Activated naive CD8-positive, alpha-beta T cell treated with anti-CD3 and anti-CD28 coated beads for 36 hours (primary cell): ENCODE data around the gene MSLN. TPM values are rescaled to one million over a fixed set of nuclear protein-coding genes. Genes with fewer than 3 reads are reported as not detected.
"Not testable (repeated sequence)": the region's sequence is repeated elsewhere in the genome, so short reads cannot be mapped to it uniquely, and the experiment has no call there.

Experiments used
- DNase-seq: peaks from one replicate; pipeline ENCODE4 v3.0.0; 2021
- H3K27ac Mint-ChIP-seq: one replicate; pipeline ENCODE4 v1.8.0; 2022; ENCODE audit warnings: mild to moderate bottlenecking, moderate library complexity, mixed read lengths
- H3K27me3 Mint-ChIP-seq: one replicate; pipeline ENCODE4 v1.8.0; 2022; ENCODE audit warnings: mild to moderate bottlenecking, mixed read lengths
- H3K36me3 Mint-ChIP-seq: one replicate; pipeline ENCODE4 v1.8.0; 2021; ENCODE audit warnings: mild to moderate bottlenecking, mixed read lengths
- H3K4me1 Mint-ChIP-seq: one replicate; pipeline ENCODE4 v1.8.0; 2021; ENCODE audit warnings: mixed read lengths
- H3K4me3 Mint-ChIP-seq: one replicate; pipeline ENCODE4 v1.8.0; 2022; ENCODE audit warnings: mild to moderate bottlenecking, moderate library complexity, mixed read lengths
- H3K9me3 Mint-ChIP-seq: one replicate; pipeline ENCODE4 v1.8.0; 2022; ENCODE audit warnings: mixed read lengths
- total RNA-seq, 2 experiments: library from RNA; stranded (reverse); gene quantifications; one replicate each; pipeline ENCODE4 v1.2.3, GENCODE V29; 2021

Gene MSLN
- total RNA-seq, 2 experiments from 2014 or later, result not detected

DNA sequence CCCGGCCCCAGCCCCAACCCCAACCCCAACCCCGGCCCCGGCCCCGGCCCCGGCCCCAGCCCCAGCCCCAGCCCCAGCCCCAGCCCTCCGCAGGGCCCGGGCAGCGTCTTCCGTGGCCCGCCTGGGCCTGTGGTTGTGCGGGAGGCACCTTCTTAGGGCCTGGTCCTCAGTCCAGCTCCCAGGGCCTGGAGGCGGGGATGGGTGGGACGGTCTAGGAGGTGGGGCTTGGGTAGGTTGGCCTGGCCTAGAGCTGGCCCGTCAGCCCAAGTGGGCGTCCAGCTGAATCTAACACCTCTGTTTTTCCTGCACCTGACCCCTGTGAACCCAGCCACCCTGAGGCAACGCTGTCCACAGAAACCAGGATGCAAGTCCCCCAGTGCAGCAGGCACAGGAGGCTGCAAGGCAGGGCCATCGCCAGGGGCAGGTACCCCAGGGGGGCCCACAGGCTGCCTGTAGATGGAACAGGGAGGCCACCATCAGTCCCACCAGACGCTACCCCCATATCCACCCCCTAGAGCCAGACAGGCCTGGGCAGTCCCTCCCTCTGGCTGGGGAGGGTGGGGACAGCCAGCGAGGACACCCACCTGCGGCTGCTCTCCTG is 8.8 kb downstream of the MSLN start:
- DNase-seq, result no peak
- Mint-ChIP-seq H3K36me3 (no peaks in the 10 kb centered on the region), H3K9me3 (no peaks in the 10 kb centered on the region), H3K4me1 (no peaks in the 10 kb centered on the region), H3K27ac (no peak overlapping the region), H3K27me3 (no peaks in the 10 kb centered on the region), H3K4me3 (no peak overlapping the region)

- H3K27ac Mint-ChIP-seq, result no peak overlapping the region
- DNase-seq, result no peak
- no peaks in the 10 kb centered on the region for H3K27me3 Mint-ChIP-seq
- H3K36me3 Mint-ChIP-seq, result no peaks in the 10 kb centered on the region
- no peaks in the 10 kb centered on the region for H3K9me3 Mint-ChIP-seq
- H3K4me1 Mint-ChIP-seq, result no peaks in the 10 kb centered on the region
- H3K4me3 Mint-ChIP-seq, result no peak overlapping the region
These were observed 9.4 kb downstream of the MSLN start for GRCh38 chr16:769934-770333.

GRCh38 chr16:770411-770810 is 9.9 kb downstream of the MSLN start:
- H3K36me3 Mint-ChIP-seq, result no peaks in the 10 kb centered on the region
- no peak overlapping the region for H3K27ac Mint-ChIP-seq
- H3K4me1 Mint-ChIP-seq, result no peaks in the 10 kb centered on the region
- H3K9me3 Mint-ChIP-seq, result no peaks in the 10 kb centered on the region
- no peak overlapping the region for H3K4me3 Mint-ChIP-seq
- no peaks in the 10 kb centered on the region for H3K27me3 Mint-ChIP-seq
- no peak for DNase-seq

DNA sequence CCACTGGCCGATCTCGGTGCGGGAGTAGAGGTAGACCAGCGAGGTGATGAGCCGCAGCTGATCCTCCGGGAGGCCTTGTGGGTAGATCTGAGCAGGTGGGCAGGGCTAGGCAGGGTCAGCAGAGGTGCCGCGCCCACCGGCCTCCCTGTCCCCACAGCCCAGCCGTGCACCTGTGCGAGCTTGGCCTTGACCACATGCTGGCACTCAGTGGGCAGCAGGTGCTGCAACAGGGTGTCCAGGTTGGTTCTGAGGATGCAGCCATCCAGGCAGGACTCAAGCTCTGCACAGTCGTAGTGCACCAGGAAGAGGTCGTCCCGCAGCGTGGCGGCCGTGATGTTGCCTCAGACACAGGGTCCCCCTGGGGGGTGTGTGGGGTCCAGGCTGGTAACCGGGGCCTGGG is 12.4 kb downstream of the MSLN start:
- Mint-ChIP-seq H3K27ac (no peak overlapping the region), H3K4me3 (no peak overlapping the region), H3K9me3 (no peaks in the 10 kb centered on the region), H3K4me1 (no peaks in the 10 kb centered on the region), H3K36me3 (no peaks in the 10 kb centered on the region), H3K27me3 (peaks cover 12% of the 10 kb centered on the region)
- no peak for DNase-seq

DNA sequence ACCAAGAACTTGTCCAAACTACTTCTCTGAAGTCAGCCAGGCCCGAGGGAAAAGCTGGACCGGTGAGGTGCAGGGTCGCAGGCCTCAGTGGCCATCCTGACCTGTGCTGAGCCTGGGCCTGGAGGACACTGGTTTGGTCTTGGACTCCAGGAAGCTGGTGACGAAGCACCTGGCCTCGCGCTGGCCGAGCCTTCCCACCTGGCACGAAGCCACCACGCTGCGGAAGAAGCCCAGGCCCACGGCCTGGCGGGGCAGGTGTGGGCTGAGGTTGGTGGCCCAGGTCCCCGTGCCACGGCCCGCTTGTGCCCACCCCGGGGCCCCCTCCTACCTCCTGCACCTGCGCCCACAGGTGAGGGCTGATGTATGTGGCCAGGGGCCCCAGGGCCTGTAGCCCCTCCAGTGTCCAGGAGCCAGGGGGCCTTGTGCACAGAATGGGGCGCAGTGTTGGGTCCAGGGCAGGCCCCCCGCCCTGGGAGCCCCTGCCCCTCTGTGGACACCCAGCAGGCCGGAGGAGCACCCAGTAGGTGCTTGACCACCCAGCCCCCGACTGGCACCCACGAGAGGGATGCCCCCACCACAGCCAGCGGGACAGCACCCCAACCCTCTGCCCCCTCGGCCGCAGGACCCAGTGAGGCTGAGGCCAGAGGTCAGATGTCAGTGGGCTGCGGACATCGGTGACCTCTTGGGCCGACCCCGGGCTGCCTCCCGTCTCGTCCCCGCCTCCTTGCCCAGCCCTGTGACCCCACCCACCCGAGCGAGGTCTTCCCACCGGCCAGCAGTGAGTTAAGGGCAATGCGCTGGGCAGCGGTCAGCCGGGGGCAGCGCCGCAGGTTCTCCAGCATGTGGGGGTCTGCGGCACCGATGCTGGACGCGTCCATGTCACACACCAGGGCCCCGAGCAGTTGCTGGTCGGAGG is 13.8 kb downstream of the MSLN start:
- Mint-ChIP-seq H3K4me1 (no peaks in the 10 kb centered on the region), H3K4me3 (no peak overlapping the region), H3K27me3 (peaks cover 14% of the 10 kb centered on the region), H3K9me3 (no peaks in the 10 kb centered on the region), H3K27ac (no peak overlapping the region), H3K36me3 (no peaks in the 10 kb centered on the region)
- DNase-seq, result no peak

- H3K4me1 Mint-ChIP-seq, result no peaks in the 10 kb centered on the region
- no peaks in the 10 kb centered on the region for H3K36me3 Mint-ChIP-seq
- DNase-seq, result no peak
- peaks cover 14% of the 10 kb centered on the region for H3K27me3 Mint-ChIP-seq
- H3K9me3 Mint-ChIP-seq, result no peaks in the 10 kb centered on the region
- H3K27ac Mint-ChIP-seq, result no peak overlapping the region
- no peak overlapping the region for H3K4me3 Mint-ChIP-seq
These were observed 14.8 kb downstream of the MSLN start for GRCh38 chr16:775236-775796.

DNA sequence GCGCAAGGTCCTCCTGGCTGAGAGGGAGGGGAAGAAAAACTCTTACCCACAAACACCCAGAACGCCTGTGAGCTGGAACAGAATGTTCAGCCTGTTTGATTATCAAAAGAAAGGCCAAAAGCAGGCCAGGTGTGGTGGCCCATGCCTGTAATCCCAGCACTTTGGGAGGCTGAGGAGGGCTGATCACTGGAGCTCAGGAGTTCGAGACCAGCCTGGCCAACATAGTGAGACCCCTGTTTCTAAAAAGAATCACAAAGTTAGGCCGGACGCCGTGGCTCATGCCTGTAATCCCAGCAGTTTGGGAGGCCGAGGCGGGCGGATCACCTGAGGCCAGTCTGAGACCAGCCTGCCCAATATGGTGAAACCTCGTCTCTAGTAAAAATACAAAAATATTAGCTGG is 15.8 kb downstream of the MSLN start:
- H3K27ac Mint-ChIP-seq, H3K4me3 Mint-ChIP-seq, H3K36me3 Mint-ChIP-seq, DNase-seq, H3K4me1 Mint-ChIP-seq, H3K9me3 Mint-ChIP-seq: not testable (repeated sequence)
- H3K27me3 Mint-ChIP-seq, result peaks cover 17% of the 10 kb centered on the region

DNA sequence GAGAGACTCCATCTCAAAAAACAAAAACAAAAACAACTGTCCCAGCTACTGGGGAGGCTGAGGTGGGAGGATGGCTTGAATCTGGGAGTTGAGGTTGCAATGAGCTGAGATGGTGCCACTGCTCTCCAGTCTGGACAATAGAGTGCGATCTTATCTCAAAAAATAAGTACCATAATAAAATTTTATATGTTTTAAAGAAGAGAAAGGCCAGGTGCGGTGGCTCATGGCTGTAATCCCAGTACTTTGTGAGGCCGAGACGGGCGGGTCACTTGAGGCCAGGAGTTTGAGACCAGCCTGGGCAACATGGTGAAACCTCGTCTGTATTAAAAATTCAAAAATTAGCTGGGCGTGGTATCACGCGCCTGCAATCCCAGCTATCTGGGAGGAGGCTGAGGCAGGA is 16.3 kb downstream of the MSLN start:
- Mint-ChIP-seq H3K4me1 (no peaks in the 10 kb centered on the region), H3K27ac (no peak overlapping the region), H3K27me3 (peaks cover 17% of the 10 kb centered on the region), H3K4me3 (no peak overlapping the region), H3K36me3 (no peaks in the 10 kb centered on the region), H3K9me3 (no peaks in the 10 kb centered on the region)
- no peak for DNase-seq

DNA sequence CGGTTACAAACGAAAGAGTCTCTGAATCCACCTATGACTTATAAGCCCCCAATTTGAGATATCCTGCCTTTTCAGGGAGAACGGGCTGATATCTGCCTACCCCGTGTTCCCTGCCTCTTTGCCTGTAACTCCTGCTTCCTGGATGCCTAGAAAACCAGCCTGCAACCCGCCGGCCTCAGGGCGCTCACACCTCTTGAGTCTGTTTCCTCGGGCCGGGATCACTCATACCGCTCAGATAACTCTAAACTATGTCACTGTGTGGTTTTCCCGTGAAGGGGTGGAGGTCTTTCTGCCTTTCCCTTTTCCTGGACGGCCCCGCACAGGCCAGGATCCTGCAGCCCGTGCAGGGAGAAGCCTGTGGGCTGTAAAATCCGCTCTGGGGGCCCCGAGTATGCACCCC is 17.3 kb downstream of the MSLN start:
- Mint-ChIP-seq H3K9me3 (no peaks in the 10 kb centered on the region), H3K36me3 (no peaks in the 10 kb centered on the region), H3K4me3 (no peak overlapping the region), H3K27me3 (peaks cover 17% of the 10 kb centered on the region), H3K27ac (no peak overlapping the region), H3K4me1 (no peaks in the 10 kb centered on the region)
- DNase-seq, result no peak

DNA sequence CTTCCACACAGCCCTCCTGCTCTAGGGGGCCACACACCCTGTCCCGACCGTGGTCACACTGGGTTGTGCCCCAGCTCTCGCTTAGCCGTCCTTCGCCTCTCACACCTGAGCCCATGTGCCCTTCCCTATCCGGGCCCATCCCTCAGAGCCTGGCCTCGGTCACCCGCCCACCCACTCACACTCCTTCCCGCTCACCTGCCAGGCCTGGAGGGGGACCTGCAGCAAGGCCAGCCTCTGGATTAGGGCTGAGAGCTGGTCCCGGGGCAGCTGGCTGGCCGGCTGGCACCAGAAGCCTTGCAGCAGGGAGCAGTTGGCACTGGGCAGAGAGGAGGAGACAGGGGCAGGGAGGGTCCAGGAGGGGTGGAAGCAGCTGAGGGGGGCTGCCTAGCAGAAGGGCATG is 17.9 kb downstream of the MSLN start:
- Mint-ChIP-seq H3K27ac (no peak overlapping the region), H3K9me3 (no peaks in the 10 kb centered on the region), H3K4me1 (no peaks in the 10 kb centered on the region), H3K4me3 (no peak overlapping the region), H3K27me3 (peaks cover 17% of the 10 kb centered on the region), H3K36me3 (no peaks in the 10 kb centered on the region)
- no peak for DNase-seq

- no peak for DNase-seq
- no peak overlapping the region for H3K27ac Mint-ChIP-seq
- H3K4me3 Mint-ChIP-seq, result no peak overlapping the region
- peaks cover 17% of the 10 kb centered on the region for H3K27me3 Mint-ChIP-seq
- no peaks in the 10 kb centered on the region for H3K9me3 Mint-ChIP-seq
- no peaks in the 10 kb centered on the region for H3K4me1 Mint-ChIP-seq
- H3K36me3 Mint-ChIP-seq, result no peaks in the 10 kb centered on the region
These were observed 18.5 kb downstream of the MSLN start for GRCh38 chr16:778909-779527.

GRCh38 chr16:779561-779960 is 19.0 kb downstream of the MSLN start:
- Mint-ChIP-seq H3K4me1 (no peaks in the 10 kb centered on the region), H3K27ac (no peak overlapping the region), H3K9me3 (no peaks in the 10 kb centered on the region), H3K36me3 (no peaks in the 10 kb centered on the region), H3K27me3 (peaks cover 17% of the 10 kb centered on the region), H3K4me3 (no peak overlapping the region)
- DNase-seq, result no peak

- no peaks in the 10 kb centered on the region for H3K9me3 Mint-ChIP-seq
- H3K4me3 Mint-ChIP-seq, result no peak overlapping the region
These were observed 19.8 kb downstream of the MSLN start for GRCh38 chr16:780296-780695.

GRCh38 chr16:781346-782010 is 20.9 kb downstream of the MSLN start:
- H3K9me3 Mint-ChIP-seq, result no peaks in the 10 kb centered on the region
- peaks cover 2% of the 10 kb centered on the region for H3K4me1 Mint-ChIP-seq
- H3K27me3 Mint-ChIP-seq, result peaks cover 17% of the 10 kb centered on the region
- H3K27ac Mint-ChIP-seq, result no peak overlapping the region
- no peak overlapping the region for H3K4me3 Mint-ChIP-seq
- no peak for DNase-seq
- peaks cover 2% of the 10 kb centered on the region for H3K36me3 Mint-ChIP-seq

More at GRCh38 chr16:780296-780695, 19.8 kb downstream of the MSLN start:
- Mint-ChIP-seq H3K36me3 (no peaks in the 10 kb centered on the region), H3K4me1 (peaks cover 2% of the 10 kb centered on the region), H3K27me3 (peaks cover 17% of the 10 kb centered on the region), H3K27ac (no peak overlapping the region)
- DNase-seq, result no peak

GRCh38 chr16:782258-782657 is 21.7 kb downstream of the MSLN start:
- no peak overlapping the region for H3K4me3 Mint-ChIP-seq
- H3K4me1 Mint-ChIP-seq, result peaks cover 4% of the 10 kb centered on the region
- peaks cover 2% of the 10 kb centered on the region for H3K36me3 Mint-ChIP-seq

More at GRCh38 chr16:782258-782657, 21.7 kb downstream of the MSLN start:
- DNase-seq, result no peak
- Mint-ChIP-seq H3K27ac (no peak overlapping the region), H3K27me3 (peaks cover 10% of the 10 kb centered on the region), H3K9me3 (no peaks in the 10 kb centered on the region)
